PC-9 (cell line): ENCODE results near the gene MDFIC. TPM values are rescaled to one million over a fixed set of nuclear protein-coding genes. Genes with fewer than 3 reads are reported as not detected.

ENCODE experiments used
- BruUV-seq: library from RNA; stranded (reverse); fragments of 400-500 nt; replicated peaks from 2 replicates; lab custom pipeline; 2021; lab: Mats Ljungman, UMichigan
- CTCF ChIA-PET: fragments of 300-600 bp; sonication (Branson Sonifier 250); formaldehyde crosslinking; loops from one replicate; lab custom pipeline; 2022; ENCODE audit warnings: antibody characterized with exemption; lab: Charles Lee
- POLR2A ChIA-PET: fragments of 300-600 bp; sonication (Branson Sonifier 250); formaldehyde crosslinking; loops from one replicate; lab custom pipeline; 2022; ENCODE audit warnings: antibody characterized with exemption; ENCODE audit not compliant: unreplicated experiment; lab: Charles Lee
- DNase-seq, 2 experiments: peaks; one replicate each; pipeline versions ENCODE4 v3.0.0 to v3.0.0-alpha.2; 2015 to 2022; ENCODE audit warnings: mixed read lengths in 1 of 2
- H2AFZ ChIP-seq: fragments of 200-600 bp; sonication (generic); 2 replicates; pipeline ENCODE4 v1.8.1; 2017; ENCODE audit warnings: antibody characterized with exemption
- H3F3A ChIP-seq: fragments of 200-600 bp; sonication (generic); 2 replicates; pipeline ENCODE4 v1.8.1; 2017; ENCODE audit warnings: antibody characterized with exemption, mild to moderate bottlenecking, low read depth; ENCODE audit not compliant: insufficient read depth
- H3K27ac ChIP-seq: fragments of 200-600 bp; sonication (generic); 2 replicates; pipeline ENCODE4 v1.6.1; 2016; ENCODE audit warnings: mixed run types
- H3K27me3 ChIP-seq: fragments of 200-600 bp; sonication (generic); 2 replicates; pipeline ENCODE4 v1.6.1; 2016; ENCODE audit warnings: low read depth, mixed run types; ENCODE audit not compliant: insufficient read depth
- H3K36me3 ChIP-seq: fragments of 200-600 bp; sonication (generic); 2 replicates; pipeline ENCODE4 v1.6.1; 2016; ENCODE audit warnings: low read depth, mixed run types
- H3K4me1 ChIP-seq: fragments of 200-600 bp; sonication (generic); replicated peaks from 2 replicates; pipeline ENCODE4 v1.6.1; 2016; ENCODE audit warnings: mixed run types; ENCODE audit not compliant: insufficient read depth
- H3K4me2 ChIP-seq: fragments of 200-600 bp; sonication (generic); 2 replicates; pipeline ENCODE4 v1.6.1; 2017; ENCODE audit warnings: mixed run types
- H3K4me3 ChIP-seq: fragments of 200-600 bp; sonication (generic); 2 replicates; pipeline ENCODE4 v1.6.1; 2016; ENCODE audit warnings: mixed run types
- H3K79me2 ChIP-seq: fragments of 200-600 bp; sonication (generic); 2 replicates; pipeline ENCODE4 v1.6.1; 2017; ENCODE audit warnings: low read depth, mixed run types
- H3K9me2 ChIP-seq: fragments of 200-600 bp; sonication (generic); 2 replicates; pipeline ENCODE4 v1.8.1; 2017; ENCODE audit warnings: mild to moderate bottlenecking; ENCODE audit not compliant: insufficient read depth
- H3K9me3 ChIP-seq: fragments of 200-600 bp; sonication (generic); 2 replicates; pipeline ENCODE4 v1.8.1; 2016; ENCODE audit warnings: low read depth; ENCODE audit not compliant: insufficient read depth
- H4K20me1 ChIP-seq: fragments of 200-600 bp; sonication (generic); 2 replicates; pipeline ENCODE4 v1.8.1; 2017; ENCODE audit not compliant: insufficient read depth
- CTCF ChIP-seq: fragments of 200-600 bp; sonication (generic); conservative IDR thresholded peaks from 2 replicates; pipeline ENCODE4 v1.6.1; 2017; ENCODE audit warnings: mixed run types, antibody characterized with exemption, mild to moderate bottlenecking, moderate library complexity
- EZH2 ChIP-seq: fragments of 200-600 bp; sonication (generic); IDR thresholded peaks from 2 replicates; pipeline ENCODE4 v1.8.0; 2017; ENCODE audit warnings: antibody characterized with exemption, low read depth
- intact Hi-C: fragments of 100-400 bp; cut with micrococcal nuclease; formaldehyde crosslinking; loops from one replicate; pipeline ENCODE4 v1.10.0; 2022; ENCODE audit not compliant: unreplicated experiment
- total RNA-seq: library from RNA; stranded (reverse); gene quantifications from 2 replicates; pipeline ENCODE4 v1.2.3, GENCODE V29; 2021

MDFIC gene
- total RNA-seq, 1 experiment from 2014 or later: 38.9 TPM

GRCh38 chr7:115007751-115008150 is 85.9 kb downstream of the MDFIC start:
- Histone ChIP-seq H3K27me3 (no peaks in the 10 kb centered on the region), H3K9me3 (no peaks in the 10 kb centered on the region), H3K79me2 (no peaks in the 10 kb centered on the region), H4K20me1 (no peaks in the 10 kb centered on the region), H3F3A (no peaks in the 10 kb centered on the region), H3K4me3 (no peak overlapping the region), H3K4me2 (no peak overlapping the region), H3K9me2 (no peaks in the 10 kb centered on the region), H3K36me3 (no peaks in the 10 kb centered on the region), H3K4me1 (peaks cover 4% of the 10 kb centered on the region; the same call in 1 of the 2 replicates), H2AFZ (no peak overlapping the region), H3K27ac (no peak overlapping the region)
- intact Hi-C loops: no loop called here
- TF ChIP-seq EZH2 (no peak), CTCF (no peak)
- BruUV-seq: no TSS peak
- ChIA-PET CTCF (no interaction called here), POLR2A (interaction anchor here (0.6 kb wide), 1 partner anchor 226 kb away, joined by 19 read pairs; no protein-coding TSS in a partner anchor)
- no peak for DNase-seq

GRCh38 chr7:115008465-115009114 is 86.7 kb downstream of the MDFIC start:
- Histone ChIP-seq H3K4me2 (no peak overlapping the region), H4K20me1 (no peaks in the 10 kb centered on the region), H3K4me3 (no peak overlapping the region), H3K9me2 (no peaks in the 10 kb centered on the region), H3F3A (no peaks in the 10 kb centered on the region), H3K27me3 (no peaks in the 10 kb centered on the region), H3K36me3 (no peaks in the 10 kb centered on the region), H3K9me3 (no peaks in the 10 kb centered on the region), H2AFZ (no peak overlapping the region), H3K4me1 (peaks cover 4% of the 10 kb centered on the region; the same call in 1 of the 2 replicates), H3K27ac (peak overlapping the region; percentile 20; the same call in 1 of the 2 replicates), H3K79me2 (no peaks in the 10 kb centered on the region)
- TF ChIP-seq CTCF: no peak
- TF ChIP-seq EZH2: no peak
- ChIA-PET POLR2A (interaction anchor here (0.6 kb wide), 1 partner anchor 717 kb away, joined by 4 read pairs; no protein-coding TSS in a partner anchor), CTCF (interaction anchor here (0.6 kb wide), 1 partner anchor 120 kb away, joined by 8 read pairs; no protein-coding TSS in a partner anchor)
- no peak for DNase-seq
- no TSS peak for BruUV-seq
- intact Hi-C loops: no loop called here

- DNase-seq: no peak
- BruUV-seq: no TSS peak
- Histone ChIP-seq H3K36me3 (no peaks in the 10 kb centered on the region), H3K4me2 (no peak overlapping the region), H3K79me2 (no peaks in the 10 kb centered on the region), H2AFZ (no peak overlapping the region), H3K9me3 (no peaks in the 10 kb centered on the region), H3K9me2 (no peaks in the 10 kb centered on the region), H3K27ac (peak overlapping the region; percentile 20; the same call in 1 of the 2 replicates), H3F3A (no peaks in the 10 kb centered on the region), H3K4me3 (no peak overlapping the region), H4K20me1 (no peaks in the 10 kb centered on the region), H3K27me3 (no peaks in the 10 kb centered on the region), H3K4me1 (peaks cover 4% of the 10 kb centered on the region; the same call in 1 of the 2 replicates)
- POLR2A ChIA-PET: interaction anchor here (0.6 kb wide), 1 partner anchor 717 kb away, joined by 4 read pairs; no protein-coding TSS in a partner anchor
- no peak for TF ChIP-seq EZH2
- TF ChIP-seq CTCF: no peak
- intact Hi-C loops: no loop called here
- CTCF ChIA-PET: no interaction called here
These were observed 87.2 kb downstream of the MDFIC start for GRCh38 chr7:115009139-115009538.
